GM15510 (cell line): ENCODE results near the gene CNNM3.

Source experiments
- POLR2A ChIP-seq: IDR thresholded peaks from 3 replicates; pipeline ENCODE4 v1.6.1; 2011; ENCODE audit warnings: borderline replicate concordance; ENCODE audit not compliant: insufficient read length; ENCODE audit errors: extremely low read depth

The CNNM3 gene

DNA sequence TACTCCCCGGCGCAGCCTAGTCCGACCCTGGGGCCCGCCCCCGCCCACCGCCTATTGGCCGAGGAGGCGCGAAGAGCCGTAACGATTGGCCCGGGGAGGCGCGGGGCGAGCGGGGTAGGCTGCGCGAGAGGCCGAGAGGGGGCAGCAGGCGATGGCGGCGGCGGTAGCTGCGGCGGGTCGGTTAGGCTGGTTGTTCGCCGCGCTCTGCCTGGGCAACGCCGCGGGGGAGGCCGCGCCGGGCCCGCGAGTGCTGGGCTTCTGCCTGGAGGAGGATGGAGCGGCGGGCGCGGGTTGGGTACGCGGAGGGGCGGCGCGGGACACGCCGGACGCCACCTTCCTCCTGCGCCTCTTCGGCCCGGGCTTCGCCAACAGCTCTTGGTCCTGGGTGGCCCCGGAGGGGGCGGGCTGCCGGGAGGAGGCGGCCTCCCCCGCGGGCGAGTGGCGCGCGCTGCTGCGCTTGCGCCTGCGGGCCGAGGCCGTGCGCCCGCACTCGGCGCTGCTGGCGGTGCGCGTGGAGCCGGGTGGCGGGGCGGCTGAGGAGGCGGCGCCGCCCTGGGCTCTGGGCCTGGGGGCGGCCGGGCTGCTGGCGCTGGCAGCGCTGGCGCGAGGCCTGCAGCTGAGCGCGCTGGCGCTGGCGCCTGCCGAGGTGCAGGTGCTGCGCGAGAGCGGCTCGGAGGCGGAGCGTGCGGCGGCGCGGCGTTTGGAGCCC lies at the start of gene CNNM3:
Gene CNNM3, plus strand, starts transcription at position 142 of the 709 bp plus-strand sequence. Its CDS starts 10 bp downstream, at position 152.
- TF ChIP-seq POLR2A = peak; percentile 82

DNA sequence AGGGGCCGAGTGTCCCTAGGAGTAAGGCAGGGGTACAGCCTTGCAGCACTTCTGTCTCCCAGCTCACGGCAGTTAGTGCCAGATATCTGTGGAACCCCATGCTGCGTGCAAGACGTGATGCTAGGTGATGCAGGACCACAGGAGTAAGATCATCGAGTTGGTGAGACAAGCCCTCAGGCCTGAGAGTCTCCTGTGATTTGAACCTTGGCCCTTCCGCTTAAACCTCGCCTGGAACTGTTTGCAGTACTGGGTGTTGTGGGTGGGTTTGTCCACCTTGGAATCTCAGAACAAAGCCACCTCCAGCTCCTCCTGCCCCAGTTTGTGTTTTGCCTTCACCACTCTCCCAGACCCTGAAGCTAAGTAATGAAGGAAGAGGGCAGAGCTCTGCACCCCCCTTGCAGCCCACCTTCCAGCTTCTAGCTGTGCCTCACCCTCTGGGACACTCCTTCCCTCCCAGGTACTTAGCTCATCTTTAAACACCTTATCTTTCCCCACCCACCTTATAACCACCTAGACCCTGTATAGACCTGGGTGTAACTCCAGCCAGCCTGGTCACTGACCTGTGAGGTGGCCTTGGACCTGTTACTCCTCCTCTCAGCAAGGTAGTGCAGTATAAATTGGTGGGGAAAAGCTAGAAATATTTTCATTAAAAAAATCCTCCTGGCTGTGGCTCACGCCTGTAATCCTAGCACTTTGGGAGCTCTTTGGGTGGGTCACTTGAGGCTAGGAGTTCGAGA lies 48.8 kb upstream of the CNNM3 start:
- TF ChIP-seq POLR2A = no peak

DNA sequence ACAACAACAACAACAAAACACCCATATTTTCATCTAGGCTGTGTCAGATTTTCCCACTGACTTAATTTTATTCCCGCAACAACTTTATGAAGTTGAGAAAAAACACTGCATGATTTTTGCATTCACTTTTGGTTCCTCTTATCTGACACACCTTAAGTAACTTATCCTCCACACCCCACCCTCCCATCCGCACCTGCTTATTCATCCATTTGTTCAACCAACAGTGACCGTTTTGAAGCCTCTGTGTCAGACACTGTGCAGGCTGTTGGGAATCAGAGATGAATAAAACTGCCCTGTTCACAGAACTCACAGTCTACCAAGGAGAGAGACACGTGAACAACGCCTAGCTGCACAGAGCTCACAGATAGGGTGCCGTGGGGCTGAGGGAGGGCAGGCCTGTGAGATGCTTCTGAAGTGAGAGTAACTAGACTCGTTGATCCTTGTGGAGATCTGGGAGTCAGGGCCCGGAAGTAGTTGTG lies 47.9 kb upstream of the CNNM3 start:
- TF ChIP-seq POLR2A = no peak

DNA sequence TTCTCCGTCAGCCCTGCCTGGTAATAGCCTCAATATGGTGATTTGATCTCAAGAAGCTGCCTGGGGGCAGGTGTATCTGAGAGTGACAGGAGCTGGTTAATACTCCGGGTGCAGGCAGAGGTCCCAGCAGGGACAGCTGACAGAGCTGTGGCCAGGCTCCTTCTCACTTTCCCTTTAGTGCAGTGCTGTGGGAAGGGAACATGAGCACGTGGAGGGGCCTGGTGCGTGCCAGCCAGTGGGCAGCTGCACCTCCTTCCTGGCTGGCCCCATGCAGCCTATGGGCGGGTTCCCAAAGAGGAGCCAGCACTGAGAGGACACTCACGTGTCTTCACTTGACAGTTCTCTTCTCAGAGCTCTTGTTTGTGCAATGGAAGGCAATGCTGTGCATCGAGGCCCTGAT lies 46.3 kb upstream of the CNNM3 start:
- no peak for TF ChIP-seq POLR2A

DNA sequence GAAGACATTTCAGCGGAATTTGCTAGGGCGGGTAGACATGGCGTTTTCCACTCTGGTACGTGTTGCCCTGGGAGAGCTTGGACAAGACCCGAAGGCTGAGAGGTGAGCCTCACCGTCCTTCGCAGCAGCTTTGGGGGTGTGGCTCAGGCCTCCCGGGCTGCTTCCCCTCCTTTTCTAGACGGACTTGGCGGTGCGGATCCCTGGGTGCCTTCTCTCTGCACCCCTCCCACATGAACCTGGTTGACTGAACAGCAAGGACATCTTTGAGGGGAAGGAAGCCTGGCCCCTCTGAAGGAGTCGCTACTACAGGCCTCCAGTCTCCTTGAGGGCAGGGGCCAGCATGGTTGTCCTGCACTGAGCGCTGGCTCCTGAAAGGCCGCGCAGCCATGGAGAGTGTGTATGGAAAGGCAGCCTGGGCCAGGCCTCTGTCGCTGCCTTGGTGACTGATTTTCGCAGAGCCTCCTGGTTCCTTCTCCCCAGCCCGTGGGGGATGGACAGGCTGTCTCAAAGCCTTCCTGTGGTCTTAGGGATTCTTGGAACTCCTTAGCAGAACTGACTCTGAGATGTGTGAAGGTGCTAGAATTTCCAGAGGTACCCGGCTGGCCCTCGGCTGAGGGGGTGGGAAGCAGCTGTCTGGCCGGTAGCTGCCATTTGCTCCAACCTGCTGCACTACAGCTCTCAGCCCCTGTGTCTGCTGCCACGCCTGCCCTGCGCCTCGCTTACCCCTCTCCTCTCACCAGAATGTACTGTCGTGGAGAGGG lies 45.4 kb upstream of the CNNM3 start:
- TF ChIP-seq POLR2A = no peak

DNA sequence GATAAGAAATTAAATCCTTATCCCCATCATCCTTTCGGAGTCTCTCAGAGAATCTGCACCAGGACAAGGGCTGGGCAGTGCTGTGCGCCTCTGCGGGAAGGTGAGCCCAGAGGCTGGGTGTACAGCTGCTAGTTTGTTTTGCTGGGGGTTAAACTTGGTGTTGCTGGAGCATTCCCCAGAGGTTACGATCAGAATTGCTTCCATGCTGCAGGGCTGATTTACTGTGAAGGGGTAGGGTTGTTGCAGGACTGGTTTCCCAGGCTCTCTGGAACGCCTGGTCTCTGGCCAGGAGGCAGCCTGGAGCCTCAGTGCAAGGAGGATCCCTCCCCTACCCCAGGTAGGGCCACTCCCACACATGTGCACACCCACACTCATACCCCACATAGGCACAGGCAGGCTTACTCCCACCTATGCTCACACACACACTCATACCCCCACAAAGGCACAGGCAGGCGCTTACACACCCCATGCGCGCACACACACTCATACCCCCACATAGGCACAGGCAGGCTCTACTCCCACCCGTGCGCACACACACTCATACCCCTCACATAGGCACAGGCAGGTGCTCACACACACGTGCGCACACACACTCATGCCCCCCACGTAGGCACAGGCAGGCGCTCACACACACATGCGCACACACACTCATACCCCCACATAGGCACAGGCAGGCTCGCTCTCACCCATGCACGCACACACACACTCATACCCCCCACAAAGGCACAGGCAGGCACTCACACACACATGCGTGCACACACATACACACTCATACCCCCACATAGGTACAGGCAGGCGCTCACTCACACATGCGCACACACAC lies 44.1 kb upstream of the CNNM3 start:
- TF ChIP-seq POLR2A = no peak

DNA sequence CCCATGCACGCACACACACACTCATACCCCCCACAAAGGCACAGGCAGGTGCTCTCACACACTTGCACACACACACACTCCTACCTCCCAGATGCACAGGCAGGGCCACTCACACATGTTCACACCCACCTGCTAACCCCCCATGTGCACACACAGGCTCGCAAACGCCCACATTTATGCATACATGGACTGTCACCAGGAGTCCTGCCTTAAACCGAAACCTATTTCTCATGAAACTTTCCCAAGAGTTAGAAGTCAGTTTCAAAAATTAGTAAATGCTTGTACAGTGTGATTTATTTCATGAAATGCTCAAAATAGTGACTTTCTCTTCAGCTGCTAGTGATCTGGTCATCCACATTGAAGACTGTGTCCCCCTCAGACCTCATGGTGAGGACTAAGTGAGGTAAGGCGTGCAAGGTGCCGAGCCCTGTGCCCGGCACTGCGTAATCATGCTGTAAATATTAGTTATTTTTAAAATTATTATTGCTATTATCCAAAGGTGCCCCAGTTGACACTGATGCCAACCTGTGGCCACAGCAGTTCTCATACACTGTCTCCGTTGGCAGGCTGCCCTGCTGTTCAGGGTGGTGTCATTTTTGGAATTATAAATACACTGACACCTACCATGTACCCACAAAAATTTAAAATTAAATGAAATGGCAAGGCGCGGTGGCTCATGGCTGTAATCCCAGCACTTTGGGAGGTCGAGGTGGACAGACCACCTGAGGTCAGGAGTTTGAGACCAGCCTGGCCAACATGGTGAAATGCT lies 43.0 kb upstream of the CNNM3 start:
- no peak for TF ChIP-seq POLR2A

DNA sequence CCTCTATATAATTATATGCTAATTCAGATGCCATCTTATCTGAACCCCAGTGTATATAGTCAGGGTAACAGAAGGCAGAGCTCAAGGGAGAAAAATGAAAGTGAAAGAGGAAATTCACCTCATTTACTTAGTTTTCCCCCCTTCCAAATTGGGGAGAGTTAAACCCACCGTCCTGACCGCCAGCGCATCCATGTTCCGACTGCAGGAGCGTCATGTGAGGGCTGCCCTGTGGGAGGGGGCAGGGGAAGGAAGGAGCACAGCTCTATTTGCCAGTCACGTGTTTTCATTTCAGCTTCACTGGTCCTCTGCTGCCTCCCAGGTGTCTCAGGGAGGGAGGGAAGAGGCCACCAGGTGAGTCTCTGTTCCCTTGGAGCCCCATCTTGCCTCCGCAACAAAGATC lies 42.1 kb upstream of the CNNM3 start:
- peak; percentile 22 for TF ChIP-seq POLR2A

DNA sequence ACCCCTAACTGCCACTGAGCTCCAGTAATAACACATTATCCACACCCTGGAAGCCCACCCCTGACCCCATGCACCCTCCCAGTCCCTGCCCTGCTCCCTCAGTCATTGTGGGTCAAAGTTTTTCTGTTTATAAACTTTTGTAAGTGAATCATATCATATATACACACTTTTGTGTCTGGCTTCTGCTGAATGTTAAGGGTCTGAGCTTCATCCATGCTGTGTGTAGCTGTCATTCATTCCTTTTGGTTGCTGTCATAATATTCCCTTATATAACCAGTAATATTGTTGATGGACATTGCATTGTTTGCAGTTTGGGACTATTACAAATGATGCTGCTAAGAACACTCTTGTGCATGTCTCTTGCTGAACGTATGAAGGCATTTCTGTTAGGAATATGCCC lies 40.9 kb upstream of the CNNM3 start:
- no peak for TF ChIP-seq POLR2A

DNA sequence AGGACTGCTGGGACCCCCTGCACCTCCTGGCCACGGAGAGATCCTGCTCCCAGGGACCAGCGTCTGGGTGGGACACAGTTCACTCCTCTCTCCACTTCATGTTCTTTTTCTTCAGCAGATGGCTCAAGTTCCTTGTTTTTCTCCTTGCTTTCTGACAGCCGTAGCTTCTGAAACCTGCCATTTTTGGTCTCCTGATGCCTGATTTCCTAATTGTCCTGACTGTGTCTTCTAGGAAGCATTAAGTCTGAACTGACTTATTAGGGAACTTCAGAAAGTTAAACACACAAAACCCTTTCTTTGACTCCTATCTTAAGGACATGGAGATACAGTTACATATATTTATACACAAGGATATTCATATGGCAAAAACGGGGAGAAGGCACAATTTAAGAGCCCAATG lies 32.7 kb upstream of the CNNM3 start:
- TF ChIP-seq POLR2A = no peak

DNA sequence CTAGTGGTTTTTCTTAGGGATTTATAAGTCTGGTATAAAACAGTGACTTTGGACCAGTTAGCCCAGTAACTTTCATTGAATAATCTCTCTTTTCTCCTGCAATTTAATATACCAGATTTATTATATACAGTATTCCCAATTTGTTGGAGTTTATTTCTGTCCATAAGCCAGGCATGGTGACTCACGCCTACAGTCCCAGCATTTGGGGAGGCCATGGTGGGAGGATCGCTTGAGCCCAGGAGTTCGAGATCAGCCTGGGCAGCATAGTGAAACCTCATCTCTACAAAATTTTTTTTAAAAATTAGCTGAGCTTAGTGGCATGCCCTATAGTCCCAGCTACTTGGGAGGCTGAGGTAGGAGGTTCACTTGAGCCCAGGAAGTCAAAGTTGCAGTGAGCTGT lies 28.7 kb upstream of the CNNM3 start:
- TF ChIP-seq POLR2A = no peak

DNA sequence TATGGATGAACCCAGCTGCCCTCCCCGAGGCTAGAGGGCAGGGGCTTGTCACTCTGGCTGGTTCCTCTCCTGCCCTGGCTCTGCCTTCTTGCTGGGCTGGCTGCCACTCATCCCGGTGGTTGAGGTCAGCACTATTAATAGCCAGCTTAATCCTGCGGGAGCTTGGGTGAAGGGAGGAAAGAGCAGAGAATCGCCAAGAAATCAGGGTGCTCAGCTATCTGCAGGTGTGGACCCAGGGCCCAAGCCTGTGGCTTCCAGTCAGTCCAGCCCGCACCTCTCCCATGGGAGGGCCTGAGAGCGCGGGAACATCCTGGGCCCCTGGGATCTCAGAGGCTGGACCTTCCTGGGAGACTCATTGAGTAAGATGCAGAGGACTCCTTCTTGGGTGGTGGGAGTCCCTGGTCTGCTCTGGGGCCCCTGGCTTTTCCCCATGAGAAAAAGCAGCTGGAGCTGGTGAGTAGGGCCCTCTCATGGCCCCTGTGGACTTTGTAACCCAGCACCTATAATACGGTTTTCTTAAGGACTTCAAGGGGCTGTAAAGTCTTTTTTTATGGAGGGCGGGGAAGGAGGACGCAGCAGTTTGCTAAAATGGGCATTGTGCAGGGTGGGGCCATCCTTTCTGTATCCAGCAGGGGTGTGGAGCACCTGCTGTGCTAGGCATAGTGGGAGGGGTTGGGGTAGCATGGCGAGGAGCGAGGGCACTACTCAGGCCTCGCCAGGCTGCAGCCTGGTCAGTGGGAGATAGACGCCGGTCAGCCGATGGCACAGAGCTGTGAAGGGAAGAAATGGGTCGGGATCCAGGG lies 27.4 kb upstream of the CNNM3 start:
- no peak for TF ChIP-seq POLR2A

DNA sequence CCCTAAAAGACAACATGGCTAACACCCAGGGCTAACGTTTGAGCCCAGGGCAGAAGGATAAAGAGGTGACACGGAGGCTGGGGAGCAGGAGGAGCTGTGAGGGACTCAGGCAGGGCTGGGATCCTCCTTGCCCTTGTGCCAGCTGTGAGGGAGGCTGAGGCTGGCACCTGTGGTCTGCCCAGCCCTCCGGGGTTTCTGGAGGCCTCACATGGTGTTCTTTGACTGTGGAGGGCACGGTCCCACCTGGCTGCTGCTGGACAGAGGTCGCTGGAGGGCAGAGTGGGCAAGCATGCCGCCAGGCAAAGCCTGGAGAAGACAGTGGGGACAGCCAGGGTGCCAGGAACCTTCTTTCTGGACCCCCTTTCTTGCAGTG lies 26.8 kb upstream of the CNNM3 start:
- TF ChIP-seq POLR2A = no peak

DNA sequence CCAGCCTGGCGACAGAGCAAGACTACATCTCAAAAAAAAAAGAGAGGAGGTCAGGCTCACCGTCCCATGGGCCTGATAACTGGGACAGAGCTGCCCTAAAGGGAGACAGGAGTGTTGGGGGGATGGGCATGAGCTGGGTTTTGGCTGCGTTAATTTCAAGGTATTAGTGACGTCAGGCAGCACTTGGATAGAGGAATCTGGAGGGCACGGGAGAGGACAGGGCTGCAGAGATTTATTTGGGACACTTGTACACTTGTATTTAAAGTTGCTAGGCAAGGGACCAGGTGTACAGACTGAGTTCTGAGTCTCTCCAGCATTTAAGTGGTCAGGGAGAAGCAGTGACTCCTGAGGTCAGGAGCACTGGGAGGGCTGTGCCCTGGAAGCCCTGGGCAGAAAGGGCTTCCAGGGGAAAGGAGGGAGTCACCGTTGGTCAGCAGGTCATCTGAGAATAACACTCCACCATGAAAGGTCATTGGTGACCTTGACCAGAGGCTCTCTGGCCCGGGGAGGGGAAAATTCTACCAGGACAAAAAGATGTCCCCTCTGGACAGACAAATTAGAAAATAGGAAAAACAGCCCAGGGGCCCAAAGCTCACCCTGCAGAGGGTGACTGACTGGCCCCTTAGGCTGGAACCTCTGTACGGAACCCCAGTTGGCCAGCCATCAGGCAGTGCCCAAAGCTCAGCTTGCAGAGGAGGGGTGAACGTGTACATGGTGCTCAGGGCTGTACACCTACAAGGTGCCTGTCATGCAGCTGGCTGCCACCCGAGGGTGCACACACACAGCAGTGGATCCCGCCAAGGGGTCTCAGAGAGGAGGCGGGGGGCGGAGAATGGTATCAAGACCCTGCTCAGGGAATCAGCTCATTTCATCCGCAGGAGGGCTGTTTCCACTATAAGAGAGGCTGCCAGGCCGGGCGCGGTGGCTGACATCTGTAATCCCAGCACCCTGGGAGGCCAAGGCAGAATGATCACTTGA lies 23.0 kb upstream of the CNNM3 start:
- TF ChIP-seq POLR2A = no peak
